ENCODE data around the gene GPR137. TPM values are rescaled to one million over a fixed set of nuclear protein-coding genes. Genes with fewer than 3 reads are reported as not detected.

GPR137 gene
- total and polyA plus RNA-seq, 12 donors, result 15.6 to 69.8 (median 41.2) TPM

DNA sequence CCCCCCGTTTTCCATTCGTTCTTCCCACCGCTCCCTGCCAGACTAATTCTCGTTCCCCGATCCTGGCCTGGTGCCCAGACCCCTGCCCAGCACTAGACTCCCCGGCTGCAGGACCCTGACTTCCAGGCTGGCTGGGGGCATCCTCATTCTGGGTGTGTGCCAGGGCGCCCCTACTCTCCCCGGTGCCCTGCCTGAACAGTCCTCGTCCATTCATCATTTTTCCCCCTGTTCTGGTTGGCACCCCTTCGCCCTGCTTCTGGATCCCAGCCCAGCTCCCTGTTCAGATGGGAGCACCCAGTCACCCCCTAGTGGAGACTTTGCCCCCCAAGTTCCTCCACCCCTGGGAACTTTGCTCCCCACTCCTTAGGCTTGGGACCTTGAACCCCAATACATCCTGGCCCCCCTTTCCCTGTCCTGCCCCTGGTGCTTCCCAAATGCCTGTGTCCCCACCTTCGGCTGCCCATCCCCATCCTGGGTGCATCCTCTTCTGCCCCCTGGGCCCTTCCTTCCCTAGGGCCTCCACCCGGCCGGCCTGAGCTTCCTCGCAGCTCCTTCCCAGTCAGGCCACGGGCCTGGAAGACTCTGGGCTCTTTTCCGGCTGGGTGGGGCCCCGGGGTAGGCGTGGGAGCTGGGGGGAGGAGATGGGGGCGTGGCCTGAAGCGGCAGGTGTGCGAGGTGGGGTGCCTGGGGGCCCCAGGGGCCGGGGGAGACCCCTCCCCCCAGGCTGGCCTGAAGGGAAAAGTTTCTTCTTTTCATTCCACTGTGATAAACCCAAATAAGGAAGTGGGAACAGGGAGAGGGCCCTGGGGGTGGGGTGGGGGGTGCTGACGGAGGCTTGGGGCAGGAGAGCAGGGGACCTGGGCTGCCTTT, 33.4 kb upstream of the GPR137 start:
- intact Hi-C loops (cut with DNase I), result no loop called here
- no peaks in the 10 kb centered on the region for H3K27me3 ChIP-seq
- peak in 2 of 7 donors; percentile 43 to 62 for DNase-seq
- 3 to 5% (median 4%) methylated on average over 14 to 23 of the region's 23 CpGs for WGBS, 4 donors
- H3K9me3 ChIP-seq (replicated peaks in 1 of 3), result no peaks in the 10 kb centered on the region
- H3K4me3 ChIP-seq, result peak overlapping the region in 3 of 4 donors; percentile 28 to 94 (median 56)
- TF ChIP-seq POLR2A (IDR thresholded peaks at IDR 0.05), result no peak
- TF ChIP-seq, protein P1, sequence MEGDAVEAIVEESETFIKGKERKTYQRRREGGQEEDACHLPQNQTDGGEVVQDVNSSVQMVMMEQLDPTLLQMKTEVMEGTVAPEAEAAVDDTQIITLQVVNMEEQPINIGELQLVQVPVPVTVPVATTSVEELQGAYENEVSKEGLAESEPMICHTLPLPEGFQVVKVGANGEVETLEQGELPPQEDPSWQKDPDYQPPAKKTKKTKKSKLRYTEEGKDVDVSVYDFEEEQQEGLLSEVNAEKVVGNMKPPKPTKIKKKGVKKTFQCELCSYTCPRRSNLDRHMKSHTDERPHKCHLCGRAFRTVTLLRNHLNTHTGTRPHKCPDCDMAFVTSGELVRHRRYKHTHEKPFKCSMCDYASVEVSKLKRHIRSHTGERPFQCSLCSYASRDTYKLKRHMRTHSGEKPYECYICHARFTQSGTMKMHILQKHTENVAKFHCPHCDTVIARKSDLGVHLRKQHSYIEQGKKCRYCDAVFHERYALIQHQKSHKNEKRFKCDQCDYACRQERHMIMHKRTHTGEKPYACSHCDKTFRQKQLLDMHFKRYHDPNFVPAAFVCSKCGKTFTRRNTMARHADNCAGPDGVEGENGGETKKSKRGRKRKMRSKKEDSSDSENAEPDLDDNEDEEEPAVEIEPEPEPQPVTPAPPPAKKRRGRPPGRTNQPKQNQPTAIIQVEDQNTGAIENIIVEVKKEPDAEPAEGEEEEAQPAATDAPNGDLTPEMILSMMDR (IDR thresholded peaks at IDR 0.05), result peak in 4 of 6 experiments; percentile 10 to 32 (median 24)
- H3K4me1 ChIP-seq (replicated peaks in 1 of 2), result peaks cover 29 to 35% of the 10 kb centered on the region in 2 donors
- H3K36me3 ChIP-seq (replicated peaks in 1 of 2), result peaks cover 0 to 28% of the 10 kb centered on the region in 2 donors
- peak overlapping the region in 3 of 5 donors; percentile 11 to 77 (median 70) for H3K27ac ChIP-seq

DNA sequence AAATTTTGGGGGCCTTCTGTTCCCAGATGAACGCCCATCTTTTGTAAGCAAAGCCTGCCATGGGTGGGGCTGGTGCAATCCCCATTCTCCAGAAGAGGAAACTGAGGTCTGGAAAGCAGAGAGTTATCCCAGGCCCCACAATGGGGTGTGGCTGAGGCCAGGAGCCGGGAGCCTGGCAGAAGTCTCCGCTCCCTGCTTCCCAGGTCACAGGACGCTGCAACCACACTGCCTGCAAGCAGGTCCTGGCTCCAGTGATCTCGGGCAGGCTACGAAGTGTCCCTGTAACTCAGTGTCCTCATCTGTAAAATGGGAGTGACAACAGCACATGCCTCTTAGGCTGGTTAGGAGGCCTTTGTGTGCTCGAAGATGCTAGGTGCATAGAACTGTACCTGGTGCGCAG, 32.6 kb upstream of the GPR137 start:
- Histone ChIP-seq H3K36me3 (replicated peaks in 1 of 2) (peaks cover 0 to 37% of the 10 kb centered on the region in 2 donors), H3K27ac (peak overlapping the region in 3 of 5 donors; percentile 11 to 77 (median 52)), H3K9me3 (replicated peaks in 1 of 3) (no peaks in the 10 kb centered on the region), H3K27me3 (no peaks in the 10 kb centered on the region), H3K4me3 (peak overlapping the region in 1 of 4 donors; percentile 94), H3K4me1 (replicated peaks in 1 of 2) (peaks cover 26 to 28% of the 10 kb centered on the region in 2 donors)
- TF ChIP-seq, protein P1 (IDR thresholded peaks at IDR 0.05), result no peak
- TF ChIP-seq POLR2A (IDR thresholded peaks at IDR 0.05), result no peak
- WGBS, 4 donors, result 68 to 77% (median 71%) methylated on average over 2 to 8 of the region's 8 CpGs
- intact Hi-C loops (cut with DNase I), result no loop called here
- peak in 1 of 7 donors; percentile 9 for DNase-seq

DNA sequence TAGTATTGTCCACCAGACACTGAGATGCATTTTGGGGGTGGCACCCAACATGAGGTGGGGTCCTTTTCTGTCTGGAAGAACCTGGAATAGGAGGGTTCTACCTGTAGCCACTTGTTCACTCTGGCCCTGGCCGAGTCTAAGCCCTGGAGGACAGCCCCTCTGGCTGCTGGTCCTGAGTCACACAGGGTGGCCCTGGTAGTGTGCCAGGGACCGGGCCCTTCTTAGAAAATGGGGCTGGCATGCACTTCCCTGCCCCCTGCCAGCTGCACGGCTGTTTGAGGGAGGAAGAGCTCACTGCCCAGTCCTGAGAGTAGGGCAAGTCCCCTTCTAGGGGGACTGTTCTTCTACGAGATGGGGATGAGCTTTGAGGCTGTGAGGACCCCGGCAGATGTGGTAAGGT, 32.2 kb upstream of the GPR137 start:
- 22 to 55% (median 34%) methylated on average over 3 to 5 of the region's 5 CpGs for WGBS, 4 donors
- intact Hi-C loops (cut with DNase I), result no loop called here
- H3K27ac ChIP-seq, result peak overlapping the region in 2 of 5 donors; percentile 52 to 77
- H3K4me1 ChIP-seq (replicated peaks in 1 of 2), result peaks cover 26 to 28% of the 10 kb centered on the region in 2 donors
- H3K9me3 ChIP-seq (replicated peaks in 1 of 3), result no peaks in the 10 kb centered on the region
- DNase-seq, result peak; percentile 78 to 91 (median 87)
- no peak overlapping the region for H3K4me3 ChIP-seq
- no peaks in the 10 kb centered on the region for H3K27me3 ChIP-seq
- no peak for TF ChIP-seq POLR2A (IDR thresholded peaks at IDR 0.05)
- TF ChIP-seq, protein P1 (IDR thresholded peaks at IDR 0.05), result no peak
- peaks cover 0 to 41% of the 10 kb centered on the region in 2 donors for H3K36me3 ChIP-seq (replicated peaks in 1 of 2)

DNA sequence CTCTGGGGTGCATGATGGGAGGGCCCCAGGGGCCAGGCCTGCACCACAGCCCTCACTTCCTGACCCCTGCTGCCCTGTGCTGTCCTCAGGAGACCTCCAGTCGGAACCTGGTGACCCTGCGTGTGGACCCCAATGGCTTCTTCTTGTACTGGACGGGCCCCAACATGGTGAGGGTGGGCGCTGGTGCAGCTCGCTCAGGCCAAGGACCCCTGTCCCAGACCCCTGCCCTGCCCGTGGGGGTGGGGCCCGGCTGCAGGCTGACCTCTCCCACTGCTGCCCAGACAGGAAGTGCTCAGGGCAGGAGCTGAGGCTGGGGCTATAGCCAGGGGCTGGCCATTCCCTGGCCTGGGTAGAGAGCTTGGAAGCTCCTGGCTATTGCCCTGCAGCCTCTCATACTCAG, 31.3 kb upstream of the GPR137 start:
- no peaks in the 10 kb centered on the region for H3K9me3 ChIP-seq (replicated peaks in 1 of 3)
- TF ChIP-seq, protein P1 (IDR thresholded peaks at IDR 0.05), result no peak
- TF ChIP-seq POLR2A (IDR thresholded peaks at IDR 0.05), result no peak
- no peak for DNase-seq
- intact Hi-C loops (cut with DNase I), result no loop called here
- H3K27ac ChIP-seq, result no peak overlapping the region
- peaks cover 26 to 28% of the 10 kb centered on the region in 2 donors for H3K4me1 ChIP-seq (replicated peaks in 1 of 2)
- WGBS, 4 donors, result 77 to 93% (median 88%) methylated on average over 5 to 7 of the region's 7 CpGs; no CpG with 5 or more reads in 1 of the 4 donors
- no peak overlapping the region for H3K4me3 ChIP-seq
- H3K27me3 ChIP-seq, result no peaks in the 10 kb centered on the region
- H3K36me3 ChIP-seq (replicated peaks in 1 of 2), result peaks cover 0 to 49% of the 10 kb centered on the region in 2 donors

Data from adrenal gland (tissue), 12 donors.